ENCODE measurements around the gene NUDT16L1. TPM values are rescaled to one million over a fixed set of nuclear protein-coding genes. Genes with fewer than 3 reads are reported as not detected.

NUDT16L1 gene
- total and polyA plus RNA-seq, 9 of the 15 experiments (the other 6 are each of a cell fraction or from before 2014, with no cell fraction given) = 1.4 to 37.6 (median 13.7) TPM

DNA sequence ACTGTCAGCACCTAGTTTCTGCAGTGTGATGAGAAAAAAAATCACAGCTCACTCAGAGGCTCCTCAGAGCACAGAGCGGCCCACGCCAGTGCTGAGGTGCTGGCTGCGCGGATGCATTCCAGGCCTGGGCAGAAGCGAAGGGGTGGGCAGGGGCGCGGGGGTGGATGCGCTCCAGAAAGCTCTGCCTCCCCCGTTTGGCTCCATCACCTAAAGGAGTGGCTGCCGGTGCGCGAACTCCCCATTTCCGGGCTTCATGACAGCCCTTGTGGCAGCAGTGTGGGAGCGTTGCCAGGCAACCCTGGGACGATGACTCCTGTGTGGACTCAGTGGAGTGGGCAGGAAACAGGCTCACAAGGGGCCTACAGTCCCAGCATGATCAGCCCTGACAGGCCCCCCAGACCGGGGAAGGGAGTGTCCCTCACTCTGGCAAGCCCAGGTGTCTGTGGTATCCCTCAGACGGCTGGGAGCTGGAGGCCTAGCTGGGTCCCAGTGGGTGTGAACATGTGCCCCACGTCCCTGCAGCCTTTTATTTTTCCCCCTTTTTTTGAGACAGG is 32.8 kb upstream of the NUDT16L1 start:
- H3K4me1 ChIP-seq (replicated peaks in 1 of 2; ENCODE audit: control insufficient read depth in 2 of 2, insufficient read depth in 2 of 2, low read length in 2 of 2) = peaks cover 0 to 36% of the 10 kb centered on the region in 2 experiments; a peak in 2 of 5 replicates
- no peak overlapping the region for H3K4me2 ChIP-seq (ENCODE audit: insufficient read depth, low read length)
- H3K27me3 ChIP-seq (ENCODE audit: control insufficient read depth in 2 of 2, insufficient read depth in 2 of 2, low read length in 2 of 2) = no peaks in the 10 kb centered on the region
- ChIA-PET CTCF (ENCODE audit: low intra/inter-chr PET ratio) (no interaction called here), POLR2A (interaction anchor here (0.7 kb wide), 1 partner anchor 9 kb away, joined by 4 read pairs; no protein-coding TSS in a partner anchor)
- H3K79me2 ChIP-seq (ENCODE audit: control insufficient read depth, insufficient read depth, low read length) = no peaks in the 10 kb centered on the region
- H3K9me3 ChIP-seq (replicated peaks; ENCODE audit: control insufficient read depth, insufficient read depth, low read depth, low read length) = no peaks in the 10 kb centered on the region
- DNase-seq (ENCODE audit: extremely low read depth in 1 of 4, low spot score in 3 of 4) = peak in 1 of 4 experiments; percentile 19
- no peak overlapping the region; a peak in 1 of 4 replicates for H3K9ac ChIP-seq (ENCODE audit: insufficient read depth in 1 of 2, low read depth in 2 of 2, low read length in 2 of 2)
- H3K27ac ChIP-seq (ENCODE audit: extremely low read depth, low read depth, low read length) = no peak overlapping the region
- H3K4me3 ChIP-seq = no peak overlapping the region
- FAIRE-seq = no peak
- no peak overlapping the region for H2AFZ ChIP-seq (ENCODE audit: low read depth, low read length)
- BruUV-seq (replicated peaks) = no TSS peak
- no peak for TF ChIP-seq ZNF316 (IDR thresholded peaks at IDR 0.05)
- peak; percentile 56; the same call in 1 of the 2 replicates for TF ChIP-seq RFX1 (IDR thresholded peaks at IDR 0.05)
- TF ChIP-seq, protein P1, sequence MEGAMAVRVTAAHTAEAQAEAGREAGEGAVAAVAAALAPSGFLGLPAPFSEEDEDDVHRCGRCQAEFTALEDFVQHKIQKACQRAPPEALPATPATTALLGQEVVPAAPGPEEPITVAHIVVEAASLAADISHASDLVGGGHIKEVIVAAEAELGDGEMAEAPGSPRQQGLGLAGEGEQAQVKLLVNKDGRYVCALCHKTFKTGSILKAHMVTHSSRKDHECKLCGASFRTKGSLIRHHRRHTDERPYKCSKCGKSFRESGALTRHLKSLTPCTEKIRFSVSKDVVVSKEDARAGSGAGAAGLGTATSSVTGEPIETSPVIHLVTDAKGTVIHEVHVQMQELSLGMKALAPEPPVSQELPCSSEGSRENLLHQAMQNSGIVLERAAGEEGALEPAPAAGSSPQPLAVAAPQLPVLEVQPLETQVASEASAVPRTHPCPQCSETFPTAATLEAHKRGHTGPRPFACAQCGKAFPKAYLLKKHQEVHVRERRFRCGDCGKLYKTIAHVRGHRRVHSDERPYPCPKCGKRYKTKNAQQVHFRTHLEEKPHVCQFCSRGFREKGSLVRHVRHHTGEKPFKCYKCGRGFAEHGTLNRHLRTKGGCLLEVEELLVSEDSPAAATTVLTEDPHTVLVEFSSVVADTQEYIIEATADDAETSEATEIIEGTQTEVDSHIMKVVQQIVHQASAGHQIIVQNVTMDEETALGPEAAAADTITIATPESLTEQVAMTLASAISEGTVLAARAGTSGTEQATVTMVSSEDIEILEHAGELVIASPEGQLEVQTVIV (CRISPR knock-in tag; IDR thresholded peaks at IDR 0.05; ENCODE audit: borderline replicate concordance) = no peak
- TF ChIP-seq FOXP4 (CRISPR knock-in tag; IDR thresholded peaks at IDR 0.05; ENCODE audit: borderline replicate concordance) = no peak
- TF ChIP-seq POLR2A (conservative IDR thresholded peaks at IDR 0.05) = no peak
- peak; percentile 54; the same call in 1 of the 2 replicates for TF ChIP-seq EGR1 (conservative IDR thresholded peaks at IDR 0.05)
- no peak for TF ChIP-seq ZNF778 (CRISPR knock-in tag; IDR thresholded peaks at IDR 0.05)
- no peaks in the 10 kb centered on the region; the same call in 1 of the 2 replicates for H4K20me1 ChIP-seq (replicated peaks; ENCODE audit: control insufficient read depth, insufficient read depth, low read length)
- peaks cover 51% of the 10 kb centered on the region; the same call in 2 of the 3 replicates for H3K36me3 ChIP-seq (ENCODE audit: control insufficient read depth, insufficient read depth, low read length)
- H3K9me1 ChIP-seq (ENCODE audit: control insufficient read depth, insufficient read depth, low read length) = no peaks in the 10 kb centered on the region
- intact Hi-C loops (cut with micrococcal nuclease) = no loop called here
- in situ Hi-C loops (cut with MboI) = no loop called here
- WGBS (ENCODE audit: insufficient coverage, low coverage, missing lambda C conversion rate) = 84% methylated on average over 12 of the region's 18 CpGs
- peak; percentile 43; the same call in 2 of the 3 replicates for ATAC-seq
